Endodermal cell (in vitro differentiated cells): Measurements from ENCODE around the gene TESMIN. TPM values are rescaled to one million over a fixed set of nuclear protein-coding genes. Genes with fewer than 3 reads are reported as not detected.

Experiments
- DNase-seq: peaks from one replicate; pipeline ENCODE4 v3.0.0-alpha.2; 2017
- H3K27ac ChIP-seq: 2 replicates; pipeline ENCODE4 v1.5.1; 2013; ENCODE audit warnings: mild to moderate bottlenecking, low read depth, low read length, moderate library complexity
- H3K27me3 ChIP-seq: 2 replicates; pipeline ENCODE4 v1.6.1; 2013; ENCODE audit warnings: mild to moderate bottlenecking, low read length, moderate library complexity; ENCODE audit not compliant: insufficient read depth, control insufficient read depth, poor library complexity, severe bottlenecking
- H3K36me3 ChIP-seq: 2 replicates; pipeline ENCODE4 v1.7.0; 2013; ENCODE audit warnings: mild to moderate bottlenecking, low read length, moderate library complexity; ENCODE audit not compliant: control insufficient read depth, insufficient read depth
- H3K4me1 ChIP-seq: one replicate; pipeline ENCODE4 v1.7.0; 2013; ENCODE audit warnings: low read length; ENCODE audit not compliant: control insufficient read depth, insufficient read depth
- H3K4me3 ChIP-seq: 2 replicates; pipeline ENCODE4 v1.5.1; 2013; ENCODE audit warnings: mild to moderate bottlenecking, low read length, moderate library complexity
- H3K9ac ChIP-seq: 2 replicates; pipeline ENCODE4 v1.6.1; 2013; ENCODE audit warnings: mild to moderate bottlenecking, low read length, moderate library complexity; ENCODE audit not compliant: poor library complexity, severe bottlenecking; ENCODE audit errors: extremely low read depth
- H3K9me3 ChIP-seq: 2 replicates; pipeline ENCODE4 v1.6.1; 2013; ENCODE audit warnings: mild to moderate bottlenecking, low read length, moderate library complexity; ENCODE audit not compliant: control insufficient read depth
- H3K27ac Mint-ChIP-seq: 2 replicates; pipeline ENCODE4 v1.8.0; 2020; ENCODE audit warnings: mixed read lengths
- H3K27me3 Mint-ChIP-seq: 2 replicates; pipeline ENCODE4 v1.8.0; 2021; ENCODE audit warnings: mild to moderate bottlenecking, mixed read lengths; ENCODE audit not compliant: insufficient read depth
- H3K36me3 Mint-ChIP-seq: 2 replicates; pipeline ENCODE4 v1.8.0; 2020; ENCODE audit warnings: low read depth, mixed read lengths
- H3K4me1 Mint-ChIP-seq: 2 replicates; pipeline ENCODE4 v1.8.0; 2020; ENCODE audit warnings: mixed read lengths
- H3K4me3 Mint-ChIP-seq: 2 replicates; pipeline ENCODE4 v1.8.0; 2020; ENCODE audit warnings: mild to moderate bottlenecking, moderate library complexity, mixed read lengths
- H3K9me3 Mint-ChIP-seq: 2 replicates; pipeline ENCODE4 v1.8.0; 2020; ENCODE audit warnings: mild to moderate bottlenecking, mixed read lengths
- CTCF ChIP-seq: fragments of 200-600 bp; sonication (generic); conservative IDR thresholded peaks from 2 replicates; pipeline ENCODE4 v1.5.0; 2021; ENCODE audit warnings: antibody characterized with exemption, mild to moderate bottlenecking
- WGBS, 2 experiments: methylation state at CpG; one replicate each; pipeline versions ENCODE4 v1.1.5 to v1.1.7; 2013; ENCODE audit warnings: missing lambda C conversion rate in 2 of 2, mixed read lengths in 1 of 2; ENCODE audit not compliant: insufficient coverage in 1 of 2, insufficient read length in 1 of 2; 5-methylcytosine and 5-hydroxymethylcytosine counted together
- long read RNA-seq, 4 experiments: library from polyadenylated mRNA in 2 of 4; library from RNA in 1 of 4; library from capped mRNA in 1 of 4; stranded (forward) in 3 of 4; unstranded in 1 of 4; transcript quantifications; one replicate each; pipeline ENCODE4 v2.0.0, GENCODE V29; 2020 to 2021; ENCODE audit warnings: inconsistent platforms in 1 of 4
- polyA plus RNA-seq, 2 experiments: library from polyadenylated mRNA; stranded (reverse); fragments of 50-300 nt; gene quantifications; one replicate each; pipeline ENCODE4 v1.2.3, GENCODE V29; 2013
- total RNA-seq, 2 donors: library from RNA; stranded (reverse); fragmentation: NEBNext Ultra II Directional in 1 of 2; extraction: Animal tissue kit (Norgen Biotek cat#: 25700) in 1 of 2; gene quantifications; 2 replicates in 1 of 2; 3 replicates in 1 of 2; pipeline ENCODE4 v1.2.1, GENCODE V29; 2021

The TESMIN gene
- total RNA-seq = 10 to 100 TPM; 53.7 to 68.8 TPM
- 15.3 TPM for polyA plus RNA-seq (2013, experiment 1 of 2)
- 17.6 TPM for polyA plus RNA-seq (2013, experiment 2 of 2)
- long read RNA-seq, experiment 1, partial matches to known transcripts = 6 of 30 reads
- long read RNA-seq, experiment 1, other reads (novel, unspliced or antisense) = 21 of 30 reads
- long read RNA-seq, experiment 2, partial matches to known transcripts = 28 of 64 reads
- long read RNA-seq, experiment 2, other reads (novel, unspliced or antisense) = 34 of 64 reads
- long read RNA-seq, experiment 3, transcript TESMIN-202 (2 exons, 643 nt) = major isoform, 10 of 75 reads
- long read RNA-seq, experiment 3, partial matches to known transcripts = 40 of 75 reads
- long read RNA-seq, experiment 3, other reads (novel, unspliced or antisense) = 17 of 75 reads
- long read RNA-seq, experiment 4, partial matches to known transcripts = 2 of 4 reads
- long read RNA-seq, experiment 4, other reads (novel, unspliced or antisense) = 1 of 4 reads

GRCh38 chr11:68751331-68751856, at the start of gene TESMIN:
Gene TESMIN, minus strand, starts transcription at chr11:68751520. Its CDS starts 860 bp downstream, at chr11:68750660.
- TF ChIP-seq CTCF = no peak
- Mint-ChIP-seq H3K36me3 (peaks cover 17% of the 10 kb centered on the region), H3K27me3 (no peaks in the 10 kb centered on the region), H3K4me3 (peak within 1 kb of the TSS; percentile 70), H3K9me3 (no peaks in the 10 kb centered on the region), H3K4me1 (peaks cover 25% of the 10 kb centered on the region), H3K27ac (peak within 1 kb of the TSS; percentile 42)
- Histone ChIP-seq H3K27me3 (no peaks in the 10 kb centered on the region), H3K9me3 (no peaks in the 10 kb centered on the region), H3K4me3 (no peak within 1 kb of the TSS), H3K36me3 (no peaks in the 10 kb centered on the region), H3K9ac (no peak within 1 kb of the TSS), H3K27ac (peak within 1 kb of the TSS; percentile 38), H3K4me1 (no peaks in the 10 kb centered on the region)
- peak; percentile 99 for DNase-seq
- 4 to 22% methylated on average over 8 to 42 of the region's 42 CpGs for WGBS, 2 experiments

DNA sequence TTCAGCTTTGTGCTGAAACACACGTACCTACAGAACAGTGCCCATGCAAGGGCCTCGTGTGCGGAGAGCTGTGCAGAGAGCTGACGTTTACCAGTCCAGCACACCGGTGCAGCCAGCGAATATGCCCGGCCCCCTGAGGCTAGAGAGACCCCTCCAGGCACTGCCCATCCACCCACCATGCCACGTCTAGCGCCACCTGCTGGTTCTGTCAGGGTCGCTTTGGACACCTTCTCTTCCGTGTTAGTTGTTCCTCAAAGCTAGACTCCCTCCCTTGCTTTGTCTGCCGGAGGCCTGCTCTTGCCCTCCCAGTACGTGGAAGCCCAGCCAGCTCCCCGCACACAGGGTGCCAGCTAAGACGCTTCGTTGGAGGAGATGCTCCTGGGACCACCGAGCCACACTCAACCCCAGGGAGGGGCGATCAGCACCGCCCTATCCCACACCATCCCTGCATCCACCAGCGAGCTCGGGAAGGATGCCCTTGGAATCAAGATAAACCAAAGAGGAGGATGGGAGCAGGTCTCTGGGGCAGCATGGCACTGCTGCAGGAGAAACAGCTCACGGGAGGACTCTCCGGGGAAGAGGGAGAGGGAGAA, 47.0 kb upstream of the TESMIN start:
- H3K9ac ChIP-seq = no peak overlapping the region
- WGBS, 2 experiments = 67 to 75% methylated on average over 13 to 23 of the region's 23 CpGs
- H3K4me1 Mint-ChIP-seq = peaks cover 7% of the 10 kb centered on the region
- H3K36me3 ChIP-seq = no peaks in the 10 kb centered on the region
- DNase-seq = peak; percentile 92
- no peaks in the 10 kb centered on the region for H3K9me3 Mint-ChIP-seq
- TF ChIP-seq CTCF = peak; percentile 93
- peaks cover 8% of the 10 kb centered on the region for H3K36me3 Mint-ChIP-seq
- H3K9me3 ChIP-seq = no peaks in the 10 kb centered on the region
- H3K4me3 Mint-ChIP-seq = no peak overlapping the region
- H3K4me1 ChIP-seq = no peaks in the 10 kb centered on the region
- H3K4me3 ChIP-seq = no peak overlapping the region
- H3K27me3 Mint-ChIP-seq = no peaks in the 10 kb centered on the region
- H3K27ac Mint-ChIP-seq = no peak overlapping the region
- H3K27me3 ChIP-seq = no peaks in the 10 kb centered on the region
- no peak overlapping the region for H3K27ac ChIP-seq

- H3K9ac ChIP-seq = no peak overlapping the region
- no peaks in the 10 kb centered on the region for H3K27me3 Mint-ChIP-seq
- peak overlapping the region; percentile 44 for H3K27ac Mint-ChIP-seq
- no peak overlapping the region for H3K27ac ChIP-seq
- H3K9me3 Mint-ChIP-seq = no peaks in the 10 kb centered on the region
- H3K36me3 Mint-ChIP-seq = peaks cover 10% of the 10 kb centered on the region
- H3K27me3 ChIP-seq = no peaks in the 10 kb centered on the region
- H3K4me1 ChIP-seq = no peaks in the 10 kb centered on the region
- no peaks in the 10 kb centered on the region for H3K9me3 ChIP-seq
- DNase-seq = no peak
- H3K4me3 ChIP-seq = no peak overlapping the region
- H3K4me1 Mint-ChIP-seq = peaks cover 7% of the 10 kb centered on the region
- H3K4me3 Mint-ChIP-seq = no peak overlapping the region
- no peaks in the 10 kb centered on the region for H3K36me3 ChIP-seq
- WGBS, 2 experiments = 96% methylated on average over 16 to 19 of the region's 19 CpGs
- no peak for TF ChIP-seq CTCF
Measured at GRCh38 chr11:68796801-68797200, 45.5 kb upstream of the TESMIN start.
